ENCODE results near the gene GAS5. TPM values are rescaled to one million over a fixed set of nuclear protein-coding genes. Genes with fewer than 3 reads are reported as not detected.

Gene GAS5
- total and polyA plus RNA-seq, 2 of the 8 experiments (the other 6 are each of a cell fraction or from before 2014, with no cell fraction given) = 799 to 1,238 TPM

- Histone ChIP-seq H3K79me1 (ENCODE audit: low read depth, low read length) (no peaks in the 10 kb centered on the region), H3K14ac (ENCODE audit: insufficient read length) (no peak overlapping the region), H2BK5ac (ENCODE audit: low read depth, low read length) (no peak overlapping the region), H3K27ac (ENCODE audit: low read depth, low read length) (peak overlapping the region; percentile 13; the same call in 1 of the 2 replicates), H3K56ac (replicated peaks; ENCODE audit: insufficient read length, low read depth, low read length) (no peak overlapping the region), H3K36me3 (ENCODE audit: control insufficient read depth in 2 of 4, insufficient read depth in 4 of 4, low read length in 3 of 4) (peaks cover 28 to 54% (median 44%) of the 10 kb centered on the region in 4 experiments), H3K4me1 (replicated peaks in 1 of 4; ENCODE audit: control insufficient read depth in 3 of 4, insufficient read depth in 4 of 4, low read length in 3 of 4) (peaks cover 2 to 10% (median 4%) of the 10 kb centered on the region in 4 experiments; a peak in 5 of 7 replicates), H2AFZ (ENCODE audit: low read length) (no peak overlapping the region), H3K27me3 (replicated peaks in 1 of 4; ENCODE audit: control insufficient read depth in 3 of 4, extremely low read depth in 1 of 4, insufficient read depth in 3 of 4, low read length in 3 of 4) (no peaks in the 10 kb centered on the region), H3K23me2 (ENCODE audit: low read depth, low read length) (peaks cover 3% of the 10 kb centered on the region), H3K4ac (replicated peaks; ENCODE audit: insufficient read length, low read depth, low read length) (no peak overlapping the region), H3K4me2 (ENCODE audit: insufficient read depth in 1 of 2, low read depth in 2 of 2, low read length in 2 of 2) (peak overlapping the region; percentile 68 to 95), H2BK15ac (ENCODE audit: low read length) (no peak overlapping the region), H3K9me3 (ENCODE audit: insufficient read depth in 2 of 2, low read depth in 1 of 2, low read length in 1 of 2) (no peaks in the 10 kb centered on the region), H3K79me2 (ENCODE audit: control insufficient read depth in 1 of 2, insufficient read depth in 2 of 2, low read length in 2 of 2) (peaks cover 0 to 42% of the 10 kb centered on the region in 2 experiments; a peak in 3 of 4 replicates), H2BK12ac (ENCODE audit: low read depth, low read length) (no peak overlapping the region), H3K9ac (replicated peaks in 1 of 4; ENCODE audit: extremely low read depth in 1 of 4, low read depth in 3 of 4, low read length in 3 of 4) (peak overlapping the region; percentile 70 to 97 (median 97)), H3K18ac (ENCODE audit: extremely low read depth, low read length) (no peak overlapping the region), H2AK5ac (ENCODE audit: low read depth, low read length) (no peak overlapping the region), H3K4me3 (ENCODE audit: extremely low read depth in 1 of 4, insufficient read depth in 2 of 4, low read depth in 3 of 4, low read length in 4 of 4) (peak overlapping the region; percentile 90 to 100 (median 92)), H4K91ac (replicated peaks; ENCODE audit: insufficient read length, low read length) (no peak overlapping the region), H2BK20ac (ENCODE audit: low read length) (no peak overlapping the region), H3K23ac (ENCODE audit: insufficient read length) (no peak overlapping the region), H4K8ac (ENCODE audit: extremely low read depth, insufficient read depth, low read length) (no peak overlapping the region), H2BK120ac (replicated peaks; ENCODE audit: low read depth, low read length) (no peak overlapping the region), H4K5ac (ENCODE audit: insufficient read length, low read depth, low read length) (no peak overlapping the region), H4K20me1 (replicated peaks in 1 of 2; ENCODE audit: control insufficient read depth in 1 of 2, insufficient read depth in 2 of 2, low read length in 2 of 2) (peaks cover 7 to 11% of the 10 kb centered on the region in 2 experiments)
- TF ChIP-seq RNF2 (IDR thresholded peaks at IDR 0.05; ENCODE audit: borderline replicate concordance, low read depth, low read length, missing control alignments, poor library complexity, severe bottlenecking) (no peak), SAP30 (IDR thresholded peaks at IDR 0.05; ENCODE audit: insufficient read depth, insufficient replicate concordance, low read length) (no peak), POLR2A (IDR thresholded peaks at IDR 0.05; ENCODE audit: control extremely low read depth in 1 of 2, low read depth in 2 of 2, low read length in 2 of 2) (peak; percentile 69 to 81), CREB1 (IDR thresholded peaks at IDR 0.05) (no peak), POLR2AphosphoS5 (IDR thresholded peaks at IDR 0.05; ENCODE audit: low read depth, low read length) (peak; percentile 95)
- no peak for FAIRE-seq
- DNase-seq (ENCODE audit: low read depth in 1 of 2, low spot score in 2 of 2) = no peak
- 21% methylated on average over 4 of the region's 4 CpGs; no CpG with 5 or more reads in 1 of the 2 experiments for WGBS, 2 experiments (ENCODE audit: extremely low coverage in 1 of 2, insufficient coverage in 1 of 2, insufficient read length in 1 of 2, insufficient replicate concordance in 2 of 2, low coverage in 1 of 2, low lambda C conversion rate in 2 of 2, missing lambda C conversion rate in 1 of 2)
- ChIA-PET POLR2A (ENCODE audit: partially characterized antibody) (interaction anchor here (0.6 to 13.3 kb wide), 34 partner anchors 11 to 446 kb away, joined by 3 to 475 read pairs (median 4); partner anchors contain the start of genes CENPL, DARS2 and RC3H1), CTCF (ENCODE audit: partially characterized antibody) (interaction anchor here (0.6 to 1.8 kb wide), 4 partner anchors 56 to 1059 kb away, joined by 3 to 4 read pairs (median 4); no protein-coding TSS in a partner anchor)
Measured at GRCh38 chr1:173865468-173866164, 2.2 kb downstream of the GAS5 start.
